OCI-LY3 (cell line): ENCODE results near the gene CADM2.

ENCODE experiments used
- EZH2phosphoT487 ChIP-seq: fragments of 200-600 bp; shearing (Covaris generic); IDR thresholded peaks from 2 replicates; pipeline ENCODE4 v1.6.1; 2018; ENCODE audit warnings: antibody characterized with exemption, mixed run types, low read depth
- TF ChIP-seq, protein P1 (sequence below): fragments of 200-600, 300-600 bp; sonication (generic); IDR thresholded peaks from 2 replicates; pipeline ENCODE4 v1.5.1; 2014; ENCODE audit warnings: antibody characterized with exemption, low read length, low read depth

DNA sequence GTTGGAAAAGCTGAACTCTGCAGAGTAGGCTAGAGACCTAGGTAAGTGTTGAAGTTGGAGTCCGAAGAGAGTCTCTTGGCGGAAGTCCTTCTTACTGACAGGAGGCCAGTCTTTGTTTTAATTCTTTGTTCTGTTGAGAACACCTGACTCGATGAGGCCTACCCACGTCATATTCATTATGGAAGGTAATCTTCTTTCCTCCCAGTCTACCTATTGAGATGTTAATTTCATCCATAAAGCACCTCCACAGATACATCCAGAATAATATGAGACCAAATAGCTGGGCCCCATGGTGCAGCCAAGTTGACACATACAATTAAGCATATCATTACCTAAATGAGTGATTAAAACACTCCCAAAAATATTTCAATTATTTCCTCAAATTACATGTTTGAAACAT lies 515.5 kb downstream of the CADM2 start:
- TF ChIP-seq, protein P1, sequence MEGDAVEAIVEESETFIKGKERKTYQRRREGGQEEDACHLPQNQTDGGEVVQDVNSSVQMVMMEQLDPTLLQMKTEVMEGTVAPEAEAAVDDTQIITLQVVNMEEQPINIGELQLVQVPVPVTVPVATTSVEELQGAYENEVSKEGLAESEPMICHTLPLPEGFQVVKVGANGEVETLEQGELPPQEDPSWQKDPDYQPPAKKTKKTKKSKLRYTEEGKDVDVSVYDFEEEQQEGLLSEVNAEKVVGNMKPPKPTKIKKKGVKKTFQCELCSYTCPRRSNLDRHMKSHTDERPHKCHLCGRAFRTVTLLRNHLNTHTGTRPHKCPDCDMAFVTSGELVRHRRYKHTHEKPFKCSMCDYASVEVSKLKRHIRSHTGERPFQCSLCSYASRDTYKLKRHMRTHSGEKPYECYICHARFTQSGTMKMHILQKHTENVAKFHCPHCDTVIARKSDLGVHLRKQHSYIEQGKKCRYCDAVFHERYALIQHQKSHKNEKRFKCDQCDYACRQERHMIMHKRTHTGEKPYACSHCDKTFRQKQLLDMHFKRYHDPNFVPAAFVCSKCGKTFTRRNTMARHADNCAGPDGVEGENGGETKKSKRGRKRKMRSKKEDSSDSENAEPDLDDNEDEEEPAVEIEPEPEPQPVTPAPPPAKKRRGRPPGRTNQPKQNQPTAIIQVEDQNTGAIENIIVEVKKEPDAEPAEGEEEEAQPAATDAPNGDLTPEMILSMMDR = no peak
- TF ChIP-seq EZH2phosphoT487 = no peak
